Endothelial cell of umbilical vein (primary cell): Measurements from ENCODE around the gene POLR2E.

Source experiments
- EZH2 ChIP-seq: IDR thresholded peaks from 2 replicates; pipeline ENCODE4 v1.6.1; 2012; ENCODE audit warnings: borderline replicate concordance, low read depth, mild to moderate bottlenecking, moderate library complexity, low read length, inconsistent platforms; ENCODE audit not compliant: severe bottlenecking
- FOS ChIP-seq: IDR thresholded peaks from 2 replicates; pipeline ENCODE4 v1.6.1; 2011; ENCODE audit warnings: mild to moderate bottlenecking, low read length, moderate library complexity, borderline replicate concordance; ENCODE audit not compliant: insufficient read depth
- JUN ChIP-seq: IDR thresholded peaks from 2 replicates; pipeline ENCODE4 v1.6.1; 2011; ENCODE audit warnings: borderline replicate concordance, low read depth; ENCODE audit not compliant: insufficient read length, insufficient read depth
- MYC ChIP-seq: IDR thresholded peaks from one replicate; pipeline ENCODE4 v1.6.1; 2011; ENCODE audit warnings: mild to moderate bottlenecking, low read depth, low read length
- POLR2A ChIP-seq: IDR thresholded peaks from 2 replicates; pipeline ENCODE4 v1.6.1; 2012; ENCODE audit warnings: low read depth, mild to moderate bottlenecking, control low read depth, low read length
- TF ChIP-seq, protein P1 (sequence below), 2 donors: IDR thresholded peaks; 1 replicate in 1 of 2; 2 replicates in 1 of 2; pipeline ENCODE4 v1.5.1; 2011; ENCODE audit warnings: low read length in 2 of 2, mild to moderate bottlenecking in 2 of 2, moderate library complexity in 2 of 2, control low read depth in 1 of 2, inconsistent platforms in 1 of 2, low read depth in 1 of 2; ENCODE audit not compliant: insufficient read depth in 1 of 2; ENCODE audit errors: extremely low read depth in 1 of 2

- TF ChIP-seq POLR2A = no peak
- TF ChIP-seq, protein P1, sequence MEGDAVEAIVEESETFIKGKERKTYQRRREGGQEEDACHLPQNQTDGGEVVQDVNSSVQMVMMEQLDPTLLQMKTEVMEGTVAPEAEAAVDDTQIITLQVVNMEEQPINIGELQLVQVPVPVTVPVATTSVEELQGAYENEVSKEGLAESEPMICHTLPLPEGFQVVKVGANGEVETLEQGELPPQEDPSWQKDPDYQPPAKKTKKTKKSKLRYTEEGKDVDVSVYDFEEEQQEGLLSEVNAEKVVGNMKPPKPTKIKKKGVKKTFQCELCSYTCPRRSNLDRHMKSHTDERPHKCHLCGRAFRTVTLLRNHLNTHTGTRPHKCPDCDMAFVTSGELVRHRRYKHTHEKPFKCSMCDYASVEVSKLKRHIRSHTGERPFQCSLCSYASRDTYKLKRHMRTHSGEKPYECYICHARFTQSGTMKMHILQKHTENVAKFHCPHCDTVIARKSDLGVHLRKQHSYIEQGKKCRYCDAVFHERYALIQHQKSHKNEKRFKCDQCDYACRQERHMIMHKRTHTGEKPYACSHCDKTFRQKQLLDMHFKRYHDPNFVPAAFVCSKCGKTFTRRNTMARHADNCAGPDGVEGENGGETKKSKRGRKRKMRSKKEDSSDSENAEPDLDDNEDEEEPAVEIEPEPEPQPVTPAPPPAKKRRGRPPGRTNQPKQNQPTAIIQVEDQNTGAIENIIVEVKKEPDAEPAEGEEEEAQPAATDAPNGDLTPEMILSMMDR (IDR thresholded peaks at IDR 0.05; ENCODE audit: extremely low read depth in 1 of 2, insufficient read depth in 1 of 2, low read depth in 1 of 2, low read length in 2 of 2) = no peak
- TF ChIP-seq EZH2 = no peak
- TF ChIP-seq JUN = no peak
- TF ChIP-seq MYC = no peak
- TF ChIP-seq FOS = no peak
Observed at GRCh38 chr19:1066251-1066747, 28.9 kb downstream of the POLR2E start.
